Esophagus squamous epithelium (tissue), 4 donors: ENCODE measurements around the gene EPHA6.

Experiments used
- POLR2A ChIP-seq, 4 donors: fragments of 450-650 bp; IDR thresholded peaks; one replicate each; pipeline ENCODE4 v1.6.1; 2017; ENCODE audit warnings: antibody characterized with exemption in 4 of 4, mild to moderate bottlenecking in 4 of 4, moderate library complexity in 3 of 4
- TF ChIP-seq, protein P1 (sequence below), 6 experiments: fragments of 450-650 bp in 4 of 6; fragments of 200-600 bp in 2 of 6; sonication (generic) in 2 of 6; IDR thresholded peaks; one replicate each; pipeline ENCODE4 v1.5.1; 2016 to 2019; ENCODE audit warnings: antibody characterized with exemption in 6 of 6, mild to moderate bottlenecking in 4 of 6, moderate library complexity in 4 of 6

DNA sequence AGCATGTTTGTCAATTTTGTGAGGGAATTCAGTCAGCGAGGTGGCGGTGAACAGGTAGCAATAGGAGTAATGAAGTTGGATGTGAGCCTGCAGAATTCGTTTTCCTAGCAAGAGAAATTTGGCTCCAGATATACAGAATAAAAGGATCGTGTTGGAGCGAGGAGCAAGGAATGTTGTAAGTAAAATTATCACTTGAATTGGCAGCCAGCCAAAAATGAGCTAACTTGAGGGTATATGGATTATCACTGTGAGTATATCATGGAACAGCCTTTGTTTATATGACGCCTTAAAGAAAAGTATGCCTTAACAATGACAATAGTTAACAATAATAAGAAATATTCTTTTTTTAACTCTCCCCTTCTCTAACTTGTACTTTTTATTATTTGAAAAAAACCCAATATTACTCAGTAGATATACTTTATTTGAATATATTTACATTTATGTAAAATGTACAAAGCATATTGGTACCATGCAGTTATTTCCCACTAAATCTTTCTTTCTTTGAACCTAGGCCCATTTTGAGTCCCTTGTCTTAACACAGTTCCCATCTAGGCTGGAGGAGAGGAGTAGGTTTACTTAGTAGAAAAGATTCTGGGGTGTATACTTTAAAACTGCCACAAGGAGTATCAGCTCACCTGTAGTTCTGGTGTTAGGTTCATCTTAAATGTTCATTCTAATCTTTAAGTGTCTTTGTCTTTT is 29.3 kb downstream of the EPHA6 start:
- TF ChIP-seq, protein P1, sequence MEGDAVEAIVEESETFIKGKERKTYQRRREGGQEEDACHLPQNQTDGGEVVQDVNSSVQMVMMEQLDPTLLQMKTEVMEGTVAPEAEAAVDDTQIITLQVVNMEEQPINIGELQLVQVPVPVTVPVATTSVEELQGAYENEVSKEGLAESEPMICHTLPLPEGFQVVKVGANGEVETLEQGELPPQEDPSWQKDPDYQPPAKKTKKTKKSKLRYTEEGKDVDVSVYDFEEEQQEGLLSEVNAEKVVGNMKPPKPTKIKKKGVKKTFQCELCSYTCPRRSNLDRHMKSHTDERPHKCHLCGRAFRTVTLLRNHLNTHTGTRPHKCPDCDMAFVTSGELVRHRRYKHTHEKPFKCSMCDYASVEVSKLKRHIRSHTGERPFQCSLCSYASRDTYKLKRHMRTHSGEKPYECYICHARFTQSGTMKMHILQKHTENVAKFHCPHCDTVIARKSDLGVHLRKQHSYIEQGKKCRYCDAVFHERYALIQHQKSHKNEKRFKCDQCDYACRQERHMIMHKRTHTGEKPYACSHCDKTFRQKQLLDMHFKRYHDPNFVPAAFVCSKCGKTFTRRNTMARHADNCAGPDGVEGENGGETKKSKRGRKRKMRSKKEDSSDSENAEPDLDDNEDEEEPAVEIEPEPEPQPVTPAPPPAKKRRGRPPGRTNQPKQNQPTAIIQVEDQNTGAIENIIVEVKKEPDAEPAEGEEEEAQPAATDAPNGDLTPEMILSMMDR (IDR thresholded peaks at IDR 0.05) = no peak
- no peak for TF ChIP-seq POLR2A (IDR thresholded peaks at IDR 0.05)
